ENCODE results near the gene VAPA.

Gene VAPA

DNA sequence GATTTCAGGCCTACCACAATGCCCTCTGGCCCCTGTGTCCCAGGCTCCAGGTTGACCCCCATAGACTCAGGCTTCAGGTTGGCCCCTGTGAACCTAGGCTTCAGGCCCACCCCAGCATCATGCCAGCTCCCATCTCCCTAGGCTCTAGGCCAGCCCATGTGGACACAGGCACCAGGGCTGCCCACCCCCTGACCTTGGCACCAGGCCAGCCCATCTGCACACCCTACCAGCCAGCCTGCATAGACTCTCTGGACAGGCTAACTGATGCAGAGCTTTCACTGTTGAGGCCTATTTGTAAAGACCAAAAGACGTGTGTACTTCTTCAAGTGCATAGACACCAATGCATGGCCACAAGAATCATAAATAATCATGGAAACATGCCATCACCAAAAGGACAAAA, 83.9 kb downstream of the VAPA start:
- H3K4me3 ChIP-seq (ENCODE audit: low read depth, low read length): no peak overlapping the region
- DNase-seq (ENCODE audit: low read depth): no peak
- TF ChIP-seq, protein P1, sequence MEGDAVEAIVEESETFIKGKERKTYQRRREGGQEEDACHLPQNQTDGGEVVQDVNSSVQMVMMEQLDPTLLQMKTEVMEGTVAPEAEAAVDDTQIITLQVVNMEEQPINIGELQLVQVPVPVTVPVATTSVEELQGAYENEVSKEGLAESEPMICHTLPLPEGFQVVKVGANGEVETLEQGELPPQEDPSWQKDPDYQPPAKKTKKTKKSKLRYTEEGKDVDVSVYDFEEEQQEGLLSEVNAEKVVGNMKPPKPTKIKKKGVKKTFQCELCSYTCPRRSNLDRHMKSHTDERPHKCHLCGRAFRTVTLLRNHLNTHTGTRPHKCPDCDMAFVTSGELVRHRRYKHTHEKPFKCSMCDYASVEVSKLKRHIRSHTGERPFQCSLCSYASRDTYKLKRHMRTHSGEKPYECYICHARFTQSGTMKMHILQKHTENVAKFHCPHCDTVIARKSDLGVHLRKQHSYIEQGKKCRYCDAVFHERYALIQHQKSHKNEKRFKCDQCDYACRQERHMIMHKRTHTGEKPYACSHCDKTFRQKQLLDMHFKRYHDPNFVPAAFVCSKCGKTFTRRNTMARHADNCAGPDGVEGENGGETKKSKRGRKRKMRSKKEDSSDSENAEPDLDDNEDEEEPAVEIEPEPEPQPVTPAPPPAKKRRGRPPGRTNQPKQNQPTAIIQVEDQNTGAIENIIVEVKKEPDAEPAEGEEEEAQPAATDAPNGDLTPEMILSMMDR (IDR thresholded peaks at IDR 0.05; ENCODE audit: low read depth, low read length): no peak
- TF ChIP-seq MYC (IDR thresholded peaks at IDR 0.05; ENCODE audit: low read depth, low read length) (no peak), POLR2A (IDR thresholded peaks at IDR 0.05; ENCODE audit: extremely low read depth, insufficient read length) (no peak)
- TF ChIP-seq, protein P2, sequence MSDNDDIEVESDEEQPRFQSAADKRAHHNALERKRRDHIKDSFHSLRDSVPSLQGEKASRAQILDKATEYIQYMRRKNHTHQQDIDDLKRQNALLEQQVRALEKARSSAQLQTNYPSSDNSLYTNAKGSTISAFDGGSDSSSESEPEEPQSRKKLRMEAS (IDR thresholded peaks at IDR 0.05; ENCODE audit: low read depth, low read length): no peak

DNA sequence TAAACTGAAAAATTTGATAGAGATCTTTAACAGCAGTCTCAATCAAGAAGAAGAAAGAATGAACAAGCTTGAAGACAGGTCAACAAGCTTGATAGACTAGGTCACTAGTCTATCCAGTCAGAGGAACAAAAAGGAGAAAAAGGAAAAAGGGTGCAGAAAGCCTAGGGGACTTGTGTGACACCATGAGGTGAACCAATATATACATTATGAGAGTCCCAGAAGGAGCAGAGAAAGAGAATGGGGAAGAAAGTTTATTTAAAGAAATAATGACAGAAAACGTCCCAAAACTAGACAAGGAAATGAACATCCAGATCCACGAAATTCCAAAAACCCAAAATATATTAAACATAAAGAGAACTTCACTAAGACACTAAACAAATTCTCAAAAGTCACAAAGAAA, 84.5 kb downstream of the VAPA start:
- no peak for TF ChIP-seq MYC (IDR thresholded peaks at IDR 0.05; ENCODE audit: low read depth, low read length)
- H3K4me3 ChIP-seq (ENCODE audit: low read depth, low read length): no peak overlapping the region
- no peak for DNase-seq (ENCODE audit: low read depth)

DNA sequence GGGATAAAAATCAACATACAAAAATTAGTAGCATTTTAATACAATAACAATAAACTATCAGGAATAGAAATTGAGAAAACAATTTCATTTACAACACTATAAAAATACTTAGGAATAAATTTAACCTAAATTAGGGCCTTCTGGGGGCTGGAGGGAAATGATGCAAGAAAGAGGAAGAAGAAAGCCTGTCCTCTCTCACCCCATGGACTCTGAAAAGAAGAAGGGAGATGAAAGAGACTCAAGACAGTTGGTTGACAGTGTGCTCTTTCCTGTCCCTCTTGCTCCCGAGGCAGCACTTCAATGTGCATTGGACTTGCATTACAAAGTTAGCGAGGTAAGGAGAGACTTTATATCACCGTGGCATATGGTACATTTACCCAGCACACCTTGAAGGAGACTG, 88.5 kb downstream of the VAPA start:
- H3K4me3 ChIP-seq (ENCODE audit: low read depth, low read length): no peak overlapping the region
- TF ChIP-seq MYC (IDR thresholded peaks at IDR 0.05; ENCODE audit: low read depth, low read length) (no peak), POLR2A (IDR thresholded peaks at IDR 0.05; ENCODE audit: extremely low read depth, insufficient read length) (no peak)
- TF ChIP-seq, protein P2 (IDR thresholded peaks at IDR 0.05; ENCODE audit: low read depth, low read length): no peak
- TF ChIP-seq, protein P1 (IDR thresholded peaks at IDR 0.05; ENCODE audit: low read depth, low read length): no peak
- DNase-seq (ENCODE audit: low read depth): peak; percentile 33

DNA sequence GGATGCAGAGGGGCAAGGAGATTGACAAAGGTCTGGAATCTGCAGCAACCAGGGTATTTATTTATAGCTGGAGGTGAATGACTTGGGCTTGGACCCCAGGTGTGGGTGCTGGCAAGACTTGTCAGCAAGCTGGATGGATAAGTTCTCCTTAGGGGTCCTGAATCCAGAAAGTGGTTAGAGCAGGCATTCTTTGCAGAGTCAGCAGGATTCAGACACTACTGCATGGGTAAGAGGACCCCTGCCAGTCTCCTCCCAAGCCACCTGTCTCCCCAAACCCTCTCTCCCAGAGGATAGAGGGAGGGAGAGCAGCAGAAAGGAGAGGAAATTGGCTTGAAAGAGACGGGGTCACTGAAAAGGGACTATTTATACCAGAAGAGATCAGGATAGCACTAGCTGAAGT, 89.5 kb downstream of the VAPA start:
- no peak overlapping the region for H3K4me3 ChIP-seq (ENCODE audit: low read depth, low read length)
- DNase-seq (ENCODE audit: low read depth): no peak
- TF ChIP-seq, protein P2 (IDR thresholded peaks at IDR 0.05; ENCODE audit: low read depth, low read length): no peak
- no peak for TF ChIP-seq POLR2A (IDR thresholded peaks at IDR 0.05; ENCODE audit: extremely low read depth, insufficient read length)
- TF ChIP-seq, protein P1 (IDR thresholded peaks at IDR 0.05; ENCODE audit: low read depth, low read length): no peak
- TF ChIP-seq MYC (IDR thresholded peaks at IDR 0.05; ENCODE audit: low read depth, low read length): no peak

DNA sequence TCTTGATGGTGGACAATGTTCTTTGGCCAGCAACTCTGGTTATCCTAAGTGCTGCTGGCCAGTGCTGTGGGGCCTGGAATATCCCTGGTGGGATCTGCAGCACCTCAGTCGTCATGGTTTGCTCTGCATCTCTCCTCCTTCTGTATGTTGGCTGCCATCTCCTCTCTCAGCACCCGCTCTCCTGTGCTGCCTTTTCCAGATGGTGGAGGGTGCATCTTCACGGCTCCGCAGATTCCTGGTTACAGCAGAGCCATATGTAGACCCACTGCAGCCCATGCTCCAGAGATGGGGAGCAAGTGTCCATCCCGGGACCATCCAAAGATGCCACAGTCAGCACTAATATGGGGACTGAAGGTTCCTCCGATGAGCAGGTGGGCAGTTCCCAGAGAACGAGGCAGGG, 90.0 kb downstream of the VAPA start:
- TF ChIP-seq MYC (IDR thresholded peaks at IDR 0.05; ENCODE audit: low read depth, low read length) (no peak), POLR2A (IDR thresholded peaks at IDR 0.05; ENCODE audit: extremely low read depth, insufficient read length) (no peak)
- TF ChIP-seq, protein P2 (IDR thresholded peaks at IDR 0.05; ENCODE audit: low read depth, low read length): no peak
- TF ChIP-seq, protein P1 (IDR thresholded peaks at IDR 0.05; ENCODE audit: low read depth, low read length): no peak
- no peak overlapping the region for H3K4me3 ChIP-seq (ENCODE audit: low read depth, low read length)
- DNase-seq (ENCODE audit: low read depth): no peak

DNA sequence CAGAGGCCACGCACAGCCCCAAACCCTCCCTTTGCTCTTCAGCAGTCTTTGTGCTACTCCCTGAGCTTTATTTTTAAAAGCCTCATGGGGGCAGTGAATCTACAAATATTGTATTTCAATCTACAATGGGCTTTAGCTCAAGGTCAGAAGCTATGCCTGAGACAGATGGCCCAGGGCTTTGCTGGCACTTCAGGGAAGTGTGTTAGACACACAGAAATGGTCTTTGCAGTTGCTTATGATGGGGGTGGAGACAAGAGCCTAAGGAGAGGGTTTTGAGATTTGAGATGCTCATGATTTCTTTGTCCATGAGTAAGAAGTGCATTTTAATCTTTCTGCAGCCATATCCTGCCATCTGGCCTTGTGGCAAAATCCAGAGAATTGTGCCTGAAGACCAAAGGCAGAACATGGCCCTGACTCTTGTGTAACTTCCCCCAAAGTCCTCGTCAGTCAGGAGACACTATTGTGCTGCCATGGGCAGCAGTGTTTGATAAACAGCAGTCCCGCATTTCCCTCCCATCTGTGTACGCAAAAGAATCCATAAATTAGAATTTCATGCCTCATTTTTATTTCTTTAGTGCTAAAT, 92.6 kb downstream of the VAPA start:
- DNase-seq (ENCODE audit: low read depth): peak; percentile 50
- no peak overlapping the region for H3K4me3 ChIP-seq (ENCODE audit: low read depth, low read length)
- TF ChIP-seq MYC (IDR thresholded peaks at IDR 0.05; ENCODE audit: low read depth, low read length) (no peak), POLR2A (IDR thresholded peaks at IDR 0.05; ENCODE audit: extremely low read depth, insufficient read length) (no peak)
- TF ChIP-seq, protein P2 (IDR thresholded peaks at IDR 0.05; ENCODE audit: low read depth, low read length): no peak
- TF ChIP-seq, protein P1 (IDR thresholded peaks at IDR 0.05; ENCODE audit: low read depth, low read length): no peak

All from NB4 (cell line).